Calu3 (cell line): ENCODE results near the gene RNF8. TPM values are rescaled to one million over a fixed set of nuclear protein-coding genes. Genes with fewer than 3 reads are reported as not detected.
"Not testable (repeated sequence)": the region's sequence is repeated elsewhere in the genome, so short reads cannot be mapped to it uniquely, and the experiment has no call there.

Experiments used
- BruUV-seq: library from RNA; stranded (reverse); fragments of 400-500 nt; replicated peaks from 2 replicates; lab custom pipeline; 2021; lab: Mats Ljungman, UMichigan
- CTCF ChIA-PET: fragments of 300-600 bp; sonication (Branson Sonifier 250); formaldehyde crosslinking; loops from one replicate; lab custom pipeline; 2022; ENCODE audit warnings: antibody characterized with exemption; lab: Charles Lee
- DNase-seq: peaks from one replicate; pipeline ENCODE4 v3.0.0; 2022
- H3K27ac Mint-ChIP-seq: one replicate; pipeline ENCODE4 v1.8.0; 2022; ENCODE audit warnings: mixed read lengths; ENCODE audit not compliant: unreplicated experiment
- H3K27me3 Mint-ChIP-seq: one replicate; pipeline ENCODE4 v1.8.0; 2022; ENCODE audit warnings: mixed read lengths; ENCODE audit not compliant: unreplicated experiment
- H3K36me3 Mint-ChIP-seq: one replicate; pipeline ENCODE4 v1.8.0; 2022; ENCODE audit warnings: mild to moderate bottlenecking, moderate library complexity, mixed read lengths; ENCODE audit not compliant: insufficient read depth, unreplicated experiment
- H3K4me1 Mint-ChIP-seq: one replicate; pipeline ENCODE4 v1.8.0; 2022; ENCODE audit warnings: mild to moderate bottlenecking, low read depth, mixed read lengths; ENCODE audit not compliant: unreplicated experiment
- H3K4me3 Mint-ChIP-seq: one replicate; pipeline ENCODE4 v1.8.0; 2022; ENCODE audit warnings: mild to moderate bottlenecking, low read depth, moderate library complexity, mixed read lengths; ENCODE audit not compliant: unreplicated experiment
- H3K9me3 Mint-ChIP-seq: one replicate; pipeline ENCODE4 v1.8.0; 2022; ENCODE audit warnings: low read depth, mixed read lengths; ENCODE audit not compliant: unreplicated experiment
- CTCF ChIP-seq: fragments of 200-600 bp; IDR thresholded peaks from one replicate; pipeline ENCODE4 v1.8.0; 2022; ENCODE audit warnings: antibody characterized with exemption; ENCODE audit not compliant: unreplicated experiment
- intact Hi-C: fragments of 100-400 bp; cut with micrococcal nuclease; formaldehyde crosslinking; loops from one replicate; pipeline ENCODE4 v1.10.0; 2022; ENCODE audit not compliant: unreplicated experiment
- total RNA-seq: library from RNA; stranded (reverse); gene quantifications from 2 replicates; pipeline ENCODE4 v1.2.3, GENCODE V29; 2022

Gene RNF8
- total RNA-seq, 1 experiment from 2014 or later = 17.1 TPM

GRCh38 chr6:37324131-37325033 is 29.4 kb upstream of the RNF8 start:
- H3K27me3 Mint-ChIP-seq = no peaks in the 10 kb centered on the region
- CTCF ChIA-PET = interaction anchor here (0.6 kb wide), 1 partner anchor 1168 kb away, joined by 4 read pairs; no protein-coding TSS in a partner anchor
- peaks cover 33% of the 10 kb centered on the region for H3K4me1 Mint-ChIP-seq
- BruUV-seq = no TSS peak
- H3K4me3 Mint-ChIP-seq = no peak overlapping the region
- peaks cover 36% of the 10 kb centered on the region for H3K36me3 Mint-ChIP-seq
- H3K9me3 Mint-ChIP-seq = no peaks in the 10 kb centered on the region
- intact Hi-C loops = no loop called here
- DNase-seq = no peak
- no peak overlapping the region for H3K27ac Mint-ChIP-seq
- no peak for TF ChIP-seq CTCF

DNA sequence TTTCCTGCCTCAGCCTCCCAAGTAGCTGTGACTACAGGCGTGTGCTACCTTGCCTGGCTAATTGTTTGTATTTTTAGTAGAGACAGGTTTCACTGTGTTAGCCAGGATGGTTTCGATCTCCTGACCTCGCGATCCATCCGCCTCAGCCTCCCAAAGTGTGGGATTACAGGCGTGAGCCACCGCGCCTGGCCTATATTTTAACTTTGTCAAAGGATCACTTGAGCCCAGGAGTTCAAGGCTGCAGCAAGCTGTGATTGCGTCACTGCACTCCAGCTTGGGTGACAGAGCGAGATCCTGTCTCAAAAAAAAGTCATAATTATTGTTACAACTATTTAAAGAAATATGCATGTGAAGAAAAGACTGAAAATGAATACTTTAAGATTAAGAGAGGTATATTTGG is 23.4 kb upstream of the RNF8 start:
- H3K36me3 Mint-ChIP-seq = peaks cover 33% of the 10 kb centered on the region
- CTCF ChIA-PET, H3K27me3 Mint-ChIP-seq, H3K27ac Mint-ChIP-seq, intact Hi-C loops, H3K4me1 Mint-ChIP-seq, DNase-seq, H3K9me3 Mint-ChIP-seq, BruUV-seq, H3K4me3 Mint-ChIP-seq: not testable (repeated sequence)

DNA sequence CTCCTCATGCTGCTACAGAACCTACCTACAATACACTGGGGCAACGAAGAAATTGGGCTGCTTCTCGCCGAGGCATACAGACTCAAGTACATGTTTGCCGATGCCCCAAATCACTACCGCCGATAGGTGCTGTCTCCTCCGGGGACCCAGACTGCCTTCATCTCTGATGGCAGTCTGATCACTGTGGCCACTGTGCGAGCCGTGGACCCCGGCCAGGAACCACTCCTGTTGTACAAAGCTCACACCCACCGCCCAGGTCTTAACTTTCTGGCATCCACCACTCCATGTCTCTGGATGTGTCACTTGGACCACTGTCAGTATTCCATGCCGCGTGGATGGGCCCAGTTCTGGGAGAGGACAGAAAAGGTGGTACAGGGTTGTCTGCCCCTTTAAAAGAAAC is 22.7 kb upstream of the RNF8 start:
- Mint-ChIP-seq H3K4me3 (no peak overlapping the region), H3K4me1 (no peaks in the 10 kb centered on the region), H3K9me3 (no peaks in the 10 kb centered on the region), H3K36me3 (peaks cover 28% of the 10 kb centered on the region), H3K27me3 (no peaks in the 10 kb centered on the region), H3K27ac (no peak overlapping the region)
- TF ChIP-seq CTCF = no peak
- BruUV-seq = no TSS peak
- intact Hi-C loops = no loop called here
- CTCF ChIA-PET = no interaction called here
- no peak for DNase-seq

GRCh38 chr6:37332894-37333293 is 20.9 kb upstream of the RNF8 start:
- no TSS peak for BruUV-seq
- intact Hi-C loops = no loop called here
- TF ChIP-seq CTCF = no peak
- Mint-ChIP-seq H3K36me3 (peaks cover 17% of the 10 kb centered on the region), H3K4me1 (no peaks in the 10 kb centered on the region), H3K27ac (no peak overlapping the region), H3K27me3 (no peaks in the 10 kb centered on the region), H3K4me3 (no peak overlapping the region), H3K9me3 (no peaks in the 10 kb centered on the region)
- no peak for DNase-seq
- CTCF ChIA-PET = no interaction called here

GRCh38 chr6:37334047-37334446 is 19.7 kb upstream of the RNF8 start:
- no peaks in the 10 kb centered on the region for H3K4me1 Mint-ChIP-seq
- intact Hi-C loops = no loop called here
- TF ChIP-seq CTCF = no peak
- peaks cover 14% of the 10 kb centered on the region for H3K36me3 Mint-ChIP-seq
- H3K9me3 Mint-ChIP-seq = no peaks in the 10 kb centered on the region
- no TSS peak for BruUV-seq
- H3K27ac Mint-ChIP-seq = no peak overlapping the region
- DNase-seq = no peak
- no peaks in the 10 kb centered on the region for H3K27me3 Mint-ChIP-seq
- H3K4me3 Mint-ChIP-seq = no peak overlapping the region
- CTCF ChIA-PET = no interaction called here

DNA sequence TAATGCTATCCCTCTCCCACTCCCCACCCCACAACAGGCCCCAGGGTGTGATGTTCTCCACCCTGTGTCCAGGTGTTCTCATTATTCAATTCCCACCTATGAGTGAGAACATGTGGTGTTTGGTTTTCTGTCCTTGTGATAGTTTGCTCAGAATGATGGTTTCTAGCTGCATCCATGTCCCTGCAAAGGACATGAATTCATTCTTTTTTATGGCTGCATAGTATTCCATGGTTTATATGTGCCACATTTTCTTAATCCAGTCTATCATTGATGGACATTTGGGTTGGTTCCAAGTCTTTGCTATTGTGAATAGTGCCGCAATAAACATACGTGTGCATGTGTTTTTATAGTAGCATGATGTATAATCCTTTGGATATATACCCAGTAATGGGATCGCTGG is 15.5 kb upstream of the RNF8 start:
- CTCF ChIA-PET, DNase-seq, BruUV-seq, intact Hi-C loops, H3K4me1 Mint-ChIP-seq, H3K36me3 Mint-ChIP-seq, H3K9me3 Mint-ChIP-seq, H3K27ac Mint-ChIP-seq, H3K27me3 Mint-ChIP-seq, H3K4me3 Mint-ChIP-seq: not testable (repeated sequence)
